ENCODE data around the gene TSPAN14. TPM values are rescaled to one million over a fixed set of nuclear protein-coding genes. Genes with fewer than 3 reads are reported as not detected.

The TSPAN14 gene
- total RNA-seq, 4 donors from 2014 or later, result 56.1 to 105 (median 83.1) TPM

- no peak for TF ChIP-seq CTCF (IDR thresholded peaks at IDR 0.05; ENCODE audit: low read depth)
Observed at GRCh38 chr10:80538481-80539185, 84.5 kb downstream of the TSPAN14 start.

- no peak for TF ChIP-seq CTCF (IDR thresholded peaks at IDR 0.05; ENCODE audit: low read depth)
Observed at GRCh38 chr10:80539421-80540031, 85.4 kb downstream of the TSPAN14 start.

- TF ChIP-seq CTCF (IDR thresholded peaks at IDR 0.05; ENCODE audit: low read depth), result no peak
Observed at GRCh38 chr10:80540136-80540535, 86.0 kb downstream of the TSPAN14 start.

GRCh38 chr10:80540618-80540980 lies 86.5 kb downstream of the TSPAN14 start:
- TF ChIP-seq CTCF (IDR thresholded peaks at IDR 0.05; ENCODE audit: low read depth), result no peak

GRCh38 chr10:80540981-80541750 lies 87.1 kb downstream of the TSPAN14 start:
- TF ChIP-seq CTCF (IDR thresholded peaks at IDR 0.05; ENCODE audit: low read depth), result no peak

GRCh38 chr10:80542053-80542452 lies 87.9 kb downstream of the TSPAN14 start:
- no peak for TF ChIP-seq CTCF (IDR thresholded peaks at IDR 0.05; ENCODE audit: low read depth)

GRCh38 chr10:80542652-80543318 lies 88.7 kb downstream of the TSPAN14 start:
- TF ChIP-seq CTCF (IDR thresholded peaks at IDR 0.05; ENCODE audit: low read depth), result no peak

Data from subcutaneous adipose tissue (tissue), 4 donors.